NB4 (cell line): ENCODE measurements around the gene CD2AP.

Source experiments
- POLR2A ChIP-seq: IDR thresholded peaks from 2 replicates; pipeline ENCODE4 v1.6.1; 2011; ENCODE audit warnings: mild to moderate bottlenecking; ENCODE audit not compliant: insufficient read length; ENCODE audit errors: extremely low read depth
- TF ChIP-seq, protein P1 (sequence below): IDR thresholded peaks from one replicate; pipeline ENCODE4 v1.5.1; 2012; ENCODE audit warnings: low read depth, low read length

- no peak for TF ChIP-seq POLR2A
- TF ChIP-seq, protein P1, sequence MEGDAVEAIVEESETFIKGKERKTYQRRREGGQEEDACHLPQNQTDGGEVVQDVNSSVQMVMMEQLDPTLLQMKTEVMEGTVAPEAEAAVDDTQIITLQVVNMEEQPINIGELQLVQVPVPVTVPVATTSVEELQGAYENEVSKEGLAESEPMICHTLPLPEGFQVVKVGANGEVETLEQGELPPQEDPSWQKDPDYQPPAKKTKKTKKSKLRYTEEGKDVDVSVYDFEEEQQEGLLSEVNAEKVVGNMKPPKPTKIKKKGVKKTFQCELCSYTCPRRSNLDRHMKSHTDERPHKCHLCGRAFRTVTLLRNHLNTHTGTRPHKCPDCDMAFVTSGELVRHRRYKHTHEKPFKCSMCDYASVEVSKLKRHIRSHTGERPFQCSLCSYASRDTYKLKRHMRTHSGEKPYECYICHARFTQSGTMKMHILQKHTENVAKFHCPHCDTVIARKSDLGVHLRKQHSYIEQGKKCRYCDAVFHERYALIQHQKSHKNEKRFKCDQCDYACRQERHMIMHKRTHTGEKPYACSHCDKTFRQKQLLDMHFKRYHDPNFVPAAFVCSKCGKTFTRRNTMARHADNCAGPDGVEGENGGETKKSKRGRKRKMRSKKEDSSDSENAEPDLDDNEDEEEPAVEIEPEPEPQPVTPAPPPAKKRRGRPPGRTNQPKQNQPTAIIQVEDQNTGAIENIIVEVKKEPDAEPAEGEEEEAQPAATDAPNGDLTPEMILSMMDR = no peak
These were observed 13.5 kb upstream of the CD2AP start for GRCh38 chr6:47464052-47464451.
